Panc1 (cell line): ENCODE data around the gene FAXC. TPM values are rescaled to one million over a fixed set of nuclear protein-coding genes. Genes with fewer than 3 reads are reported as not detected.

Experiments used
- ATAC-seq: fragments of 200-7000 bp; cut with Tn5 transposase; 2 replicates; pipeline ENCODE4 v1.9.1; 2020; ENCODE audit warnings: mild to moderate bottlenecking, moderate library complexity
- BruUV-seq: library from RNA; stranded (reverse); fragments of 400-500 nt; replicated peaks from 2 replicates; lab custom pipeline; 2021; lab: Mats Ljungman, UMichigan
- CTCF ChIA-PET: fragments of 300-600 bp; sonication (Branson Sonifier 250); formaldehyde crosslinking; loops from one replicate; lab custom pipeline; 2022; ENCODE audit warnings: antibody characterized with exemption; lab: Charles Lee
- POLR2A ChIA-PET: fragments of 300-600 bp; sonication (Branson Sonifier 250); formaldehyde crosslinking; loops from one replicate; lab custom pipeline; 2022; ENCODE audit warnings: antibody characterized with exemption; lab: Charles Lee
- DNase-seq: peaks from one replicate; pipeline ENCODE4 v3.0.0-alpha.2; 2010; ENCODE audit warnings: low read depth, low spot score
- H3K27ac ChIP-seq: 2 replicates; pipeline ENCODE4 v1.5.1; 2011; ENCODE audit warnings: mild to moderate bottlenecking, low read length, inconsistent platforms
- H3K27me3 ChIP-seq: fragments of 200-500 bp; sonication (Bioruptor generic); 2 replicates; pipeline ENCODE4 v1.6.0; 2014; ENCODE audit warnings: low read length, inconsistent platforms; ENCODE audit not compliant: control insufficient read depth, insufficient read depth
- H3K36me3 ChIP-seq: fragments of 200-500 bp; sonication (Bioruptor generic); 2 replicates; pipeline ENCODE4 v1.5.1; 2014; ENCODE audit warnings: inconsistent platforms, mild to moderate bottlenecking, low read length, moderate library complexity; ENCODE audit not compliant: control insufficient read depth, insufficient read depth
- H3K4me1 ChIP-seq: 2 replicates; pipeline ENCODE4 v1.5.1; 2011; ENCODE audit warnings: inconsistent platforms, mild to moderate bottlenecking, low read length, moderate library complexity; ENCODE audit not compliant: control insufficient read depth, insufficient read depth
- H3K4me3 ChIP-seq, 2 experiments: 2 replicates each; pipeline ENCODE4 v1.5.1; 2011 to 2012; ENCODE audit warnings: low read depth in 2 of 2, low read length in 2 of 2, mild to moderate bottlenecking in 2 of 2, inconsistent platforms in 1 of 2, moderate library complexity in 1 of 2
- H3K9me3 ChIP-seq: fragments of 200-500 bp; sonication (Bioruptor generic); 2 replicates; pipeline ENCODE4 v1.5.1; 2014; ENCODE audit warnings: low read depth, mild to moderate bottlenecking, inconsistent platforms, low read length, moderate library complexity; ENCODE audit not compliant: control insufficient read depth, insufficient read depth
- CTCF ChIP-seq: fragments of 450-650 bp; IDR thresholded peaks from 2 replicates; pipeline ENCODE4 v1.5.1; 2017; ENCODE audit warnings: mild to moderate bottlenecking
- POLR2AphosphoS5 ChIP-seq: IDR thresholded peaks from 2 replicates; pipeline ENCODE4 v1.6.1; 2012; ENCODE audit warnings: mild to moderate bottlenecking, low read depth, low read length, moderate library complexity
- REST ChIP-seq, 2 experiments: IDR thresholded peaks; 2 replicates each; pipeline ENCODE4 v1.6.1; 2011 to 2012; ENCODE audit warnings: low read depth in 2 of 2, control low read depth in 1 of 2, low read length in 1 of 2, mild to moderate bottlenecking in 1 of 2, moderate library complexity in 1 of 2; ENCODE audit not compliant: insufficient read depth in 1 of 2
- SIN3A ChIP-seq: IDR thresholded peaks from 2 replicates; pipeline ENCODE4 v1.6.1; 2012; ENCODE audit warnings: low read depth, mild to moderate bottlenecking, low read length, moderate library complexity, borderline replicate concordance; ENCODE audit not compliant: insufficient read depth
- TCF7L2 ChIP-seq: IDR thresholded peaks from 2 replicates; pipeline ENCODE4 v1.6.1; 2011; ENCODE audit warnings: mild to moderate bottlenecking, low read depth, low read length, inconsistent platforms
- in situ Hi-C: cut with HindIII; loops from 2 replicates; pipeline ENCODE4 v1.10.0; 2016; ENCODE audit warnings: low sequenced_read_pairs, low pct_unique_long_range_greater_than_20kb
- intact Hi-C: fragments of 100-400 bp; cut with micrococcal nuclease; formaldehyde crosslinking; loops from one replicate; pipeline ENCODE4 v1.10.0; 2022; ENCODE audit not compliant: unreplicated experiment
- total RNA-seq: library from RNA; stranded (reverse); gene quantifications from one replicate; pipeline ENCODE4 v1.2.1, GENCODE V29; 2021; ENCODE audit not compliant: unreplicated experiment

The FAXC gene
- total RNA-seq, 1 experiment from 2014 or later, result 9.0 TPM

DNA sequence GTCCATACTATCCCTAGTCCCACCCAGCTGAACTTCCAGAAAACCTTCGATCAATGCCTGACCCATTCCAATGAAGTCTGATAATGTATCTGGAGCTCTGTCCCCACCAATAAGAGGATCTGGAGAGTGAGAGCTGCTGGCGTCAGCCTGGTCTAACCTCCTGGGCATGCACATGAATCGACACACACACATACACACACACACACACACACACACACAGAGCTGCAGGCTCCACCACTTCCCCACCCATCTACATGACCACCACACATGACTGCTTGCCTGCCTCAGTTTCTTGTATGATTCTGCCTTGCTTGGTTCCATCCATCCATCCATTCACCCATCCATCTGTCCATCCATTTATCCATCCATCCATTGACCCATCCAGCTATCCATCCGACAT, 60.8 kb downstream of the FAXC start:
- POLR2A ChIA-PET, result no interaction called here

GRCh38 chr6:99287523-99287922, 62.0 kb downstream of the FAXC start:
- DNase-seq (no peak), ATAC-seq (no peak)
- H3K27me3 ChIP-seq, result no peaks in the 10 kb centered on the region
- no peaks in the 10 kb centered on the region for H3K4me1 ChIP-seq
- no peaks in the 10 kb centered on the region for H3K9me3 ChIP-seq
- ChIA-PET CTCF (no interaction called here), POLR2A (no interaction called here)
- H3K36me3 ChIP-seq, result no peaks in the 10 kb centered on the region
- no TSS peak for BruUV-seq
- intact Hi-C loops (no loop called here), in situ Hi-C loops (no loop called here)
- H3K4me3 ChIP-seq, result no peak overlapping the region
- TF ChIP-seq SIN3A (no peak), REST (IDR thresholded peaks at IDR 0.05; ENCODE audit: insufficient read depth in 1 of 2, low read depth in 2 of 2, low read length in 1 of 2) (no peak), POLR2AphosphoS5 (no peak), TCF7L2 (no peak), CTCF (no peak)
- H3K27ac ChIP-seq, result no peak overlapping the region

More for the DNA sequence above, 60.8 kb downstream of the FAXC start:
- intact Hi-C loops (no loop called here), in situ Hi-C loops (no loop called here)
- BruUV-seq, result no TSS peak
- Histone ChIP-seq H3K9me3 (no peaks in the 10 kb centered on the region), H3K27me3 (no peaks in the 10 kb centered on the region), H3K4me1 (no peaks in the 10 kb centered on the region), H3K36me3 (no peaks in the 10 kb centered on the region), H3K27ac (no peak overlapping the region), H3K4me3 (no peak overlapping the region)
- CTCF ChIA-PET, result no interaction called here
- TF ChIP-seq TCF7L2 (no peak), POLR2AphosphoS5 (no peak), CTCF (no peak), REST (IDR thresholded peaks at IDR 0.05; ENCODE audit: insufficient read depth in 1 of 2, low read depth in 2 of 2, low read length in 1 of 2) (no peak), SIN3A (no peak)
- DNase-seq (no peak), ATAC-seq (no peak)
